SH-SY5Y (cell line): ENCODE results near the gene LSM12.

Experiments used
- GATA2 ChIP-seq: IDR thresholded peaks from 2 replicates; pipeline ENCODE4 v1.6.1; 2011; ENCODE audit warnings: mild to moderate bottlenecking, low read depth, low read length
- GATA3 ChIP-seq: IDR thresholded peaks from 2 replicates; pipeline ENCODE4 v1.6.1; 2011; ENCODE audit warnings: low read depth, mild to moderate bottlenecking, low read length, moderate library complexity

DNA sequence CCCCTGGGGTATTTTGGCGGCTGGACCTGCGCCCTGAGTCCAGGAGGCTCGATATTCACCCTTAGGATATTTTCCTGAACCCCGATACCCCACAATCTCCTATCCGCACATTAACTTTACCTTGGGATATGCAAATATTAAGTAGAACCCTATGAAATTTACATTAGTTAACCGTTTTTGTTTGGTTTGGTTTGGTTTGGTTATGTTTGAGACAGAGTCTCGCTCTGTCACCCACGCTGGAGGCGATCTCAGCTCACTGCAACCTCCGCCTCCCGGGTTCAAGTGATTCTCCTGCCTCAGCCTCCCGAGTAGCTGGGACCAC lies 71.4 kb downstream of the LSM12 start:
- no peak for TF ChIP-seq GATA3
- no peak for TF ChIP-seq GATA2
